AG08395 (cell line): Measurements from ENCODE around the gene CHST2.

ENCODE experiments used
- DNase-seq: peaks from one replicate; pipeline ENCODE4 v3.0.0; 2012; ENCODE audit warnings: mixed read lengths, low spot score

CHST2 gene

GRCh38 chr3:143134471-143134870 lies 14.9 kb downstream of the CHST2 start:
- DNase-seq = no peak

GRCh38 chr3:143135150-143135549 lies 15.6 kb downstream of the CHST2 start:
- DNase-seq = peak; percentile 98

- DNase-seq = no peak
These were observed 18.0 kb downstream of the CHST2 start for GRCh38 chr3:143137435-143138036.

GRCh38 chr3:143138953-143139352 lies 19.4 kb downstream of the CHST2 start:
- DNase-seq = no peak

- DNase-seq = no peak
These were observed 20.2 kb downstream of the CHST2 start for GRCh38 chr3:143139762-143140161.

GRCh38 chr3:143140550-143140949 lies 21.0 kb downstream of the CHST2 start:
- no peak for DNase-seq

GRCh38 chr3:143142354-143142753 lies 22.8 kb downstream of the CHST2 start:
- no peak for DNase-seq

- no peak for DNase-seq
These were observed 26.3 kb downstream of the CHST2 start for GRCh38 chr3:143145906-143146305.

- no peak for DNase-seq
These were observed 27.1 kb downstream of the CHST2 start for GRCh38 chr3:143146486-143147274.

GRCh38 chr3:143147707-143148106 lies 28.1 kb downstream of the CHST2 start:
- DNase-seq = no peak

- no peak for DNase-seq
These were observed 30.5 kb downstream of the CHST2 start for GRCh38 chr3:143150071-143150470.

- DNase-seq = peak; percentile 57
These were observed 31.6 kb downstream of the CHST2 start for GRCh38 chr3:143151004-143151731.

- no peak for DNase-seq
These were observed 32.5 kb downstream of the CHST2 start for GRCh38 chr3:143152043-143152442.

GRCh38 chr3:143155756-143156155 lies 36.2 kb downstream of the CHST2 start:
- no peak for DNase-seq

- peak; percentile 65 for DNase-seq
These were observed 38.7 kb downstream of the CHST2 start for GRCh38 chr3:143158014-143158988.

- no peak for DNase-seq
These were observed 40.9 kb downstream of the CHST2 start for GRCh38 chr3:143160437-143160836.

GRCh38 chr3:143163562-143164100 lies 44.1 kb downstream of the CHST2 start:
- DNase-seq = no peak

GRCh38 chr3:143165211-143165610 lies 45.6 kb downstream of the CHST2 start:
- DNase-seq = no peak

GRCh38 chr3:143165612-143166285 lies 46.2 kb downstream of the CHST2 start:
- DNase-seq = peak; percentile 67

- DNase-seq = no peak
These were observed 46.8 kb downstream of the CHST2 start for GRCh38 chr3:143166376-143166775.
